ENCODE results near the gene PKMYT1.

PKMYT1 gene

DNA sequence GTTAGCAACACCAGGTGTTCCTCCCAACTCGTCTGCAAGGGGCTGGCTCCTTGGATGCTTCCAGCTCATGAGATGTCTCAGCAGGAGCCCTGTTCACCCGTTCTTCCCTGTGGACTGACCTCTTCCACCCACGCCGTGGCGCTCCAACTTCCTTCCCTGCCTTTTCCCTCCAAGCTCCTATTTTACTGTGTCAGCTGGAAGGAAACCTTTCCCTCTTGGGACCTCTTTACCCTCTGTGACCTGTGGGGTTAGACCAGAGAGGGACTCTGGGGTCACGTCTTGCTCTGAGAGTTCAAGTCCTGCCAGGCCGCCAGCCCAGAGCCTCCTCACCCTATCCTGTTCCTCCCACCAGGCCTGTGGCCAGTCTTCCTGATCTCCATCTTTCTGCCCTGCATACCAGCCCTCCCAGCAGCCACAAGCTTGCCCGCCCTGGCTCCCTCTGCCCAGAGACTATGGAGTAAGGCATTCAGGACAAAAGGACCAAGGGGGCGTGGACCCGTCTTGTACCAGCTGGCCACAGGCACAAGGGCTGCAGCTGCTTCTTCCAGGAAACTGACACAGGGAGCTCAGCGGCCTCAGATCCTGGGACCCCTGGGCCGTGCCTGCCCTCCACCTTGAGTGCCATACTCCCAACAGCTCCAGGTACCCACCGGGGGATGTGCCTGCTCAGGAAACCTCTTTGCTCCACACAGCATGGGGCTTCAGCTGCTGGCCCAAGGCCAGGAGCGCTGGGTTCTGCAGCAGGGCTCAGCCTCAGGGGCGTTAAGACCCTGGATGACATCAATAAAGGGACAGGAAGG lies 8.1 kb downstream of the PKMYT1 start:
- no peak for DNase-seq

DNA sequence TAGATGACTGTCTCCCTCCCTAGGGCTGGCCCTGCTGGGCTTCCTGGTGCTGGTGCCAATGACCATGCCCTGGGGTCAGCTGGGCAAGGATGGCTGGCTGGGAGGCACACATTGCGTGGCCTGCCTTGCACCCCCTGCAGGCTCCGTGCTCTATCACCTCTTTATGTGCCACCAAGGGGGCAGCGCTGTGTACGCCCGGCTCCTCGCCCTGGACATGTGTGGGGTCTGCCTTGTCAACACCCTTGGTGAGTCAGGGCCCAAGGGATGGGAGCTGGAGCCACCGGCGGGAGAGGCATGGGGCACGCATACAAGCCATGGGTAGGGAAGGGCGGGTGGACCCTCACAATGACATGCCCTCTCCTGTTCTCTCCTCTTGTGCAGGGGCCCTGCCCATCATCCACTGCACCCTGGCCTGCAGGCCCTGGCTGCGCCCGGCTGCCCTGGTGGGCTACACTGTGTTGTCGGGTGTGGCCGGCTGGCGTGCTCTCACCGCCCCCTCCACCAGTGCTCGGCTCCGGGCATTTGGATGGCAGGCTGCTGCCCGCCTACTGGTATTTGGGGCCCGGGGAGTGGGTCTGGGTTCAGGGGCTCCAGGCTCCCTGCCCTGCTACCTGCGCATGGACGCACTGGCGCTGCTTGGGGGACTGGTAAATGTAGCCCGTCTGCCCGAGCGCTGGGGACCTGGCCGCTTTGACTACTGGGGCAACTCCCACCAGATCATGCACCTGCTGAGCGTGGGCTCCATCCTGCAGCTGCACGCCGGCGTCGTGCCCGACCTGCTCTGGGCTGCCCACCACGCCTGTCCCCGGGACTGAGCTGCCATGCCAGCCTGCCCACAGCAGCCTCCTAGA lies 8.9 kb downstream of the PKMYT1 start:
- no peak for DNase-seq

- no peak for DNase-seq
Measured at GRCh38 chr16:2970563-2970962, 9.7 kb downstream of the PKMYT1 start.

DNA sequence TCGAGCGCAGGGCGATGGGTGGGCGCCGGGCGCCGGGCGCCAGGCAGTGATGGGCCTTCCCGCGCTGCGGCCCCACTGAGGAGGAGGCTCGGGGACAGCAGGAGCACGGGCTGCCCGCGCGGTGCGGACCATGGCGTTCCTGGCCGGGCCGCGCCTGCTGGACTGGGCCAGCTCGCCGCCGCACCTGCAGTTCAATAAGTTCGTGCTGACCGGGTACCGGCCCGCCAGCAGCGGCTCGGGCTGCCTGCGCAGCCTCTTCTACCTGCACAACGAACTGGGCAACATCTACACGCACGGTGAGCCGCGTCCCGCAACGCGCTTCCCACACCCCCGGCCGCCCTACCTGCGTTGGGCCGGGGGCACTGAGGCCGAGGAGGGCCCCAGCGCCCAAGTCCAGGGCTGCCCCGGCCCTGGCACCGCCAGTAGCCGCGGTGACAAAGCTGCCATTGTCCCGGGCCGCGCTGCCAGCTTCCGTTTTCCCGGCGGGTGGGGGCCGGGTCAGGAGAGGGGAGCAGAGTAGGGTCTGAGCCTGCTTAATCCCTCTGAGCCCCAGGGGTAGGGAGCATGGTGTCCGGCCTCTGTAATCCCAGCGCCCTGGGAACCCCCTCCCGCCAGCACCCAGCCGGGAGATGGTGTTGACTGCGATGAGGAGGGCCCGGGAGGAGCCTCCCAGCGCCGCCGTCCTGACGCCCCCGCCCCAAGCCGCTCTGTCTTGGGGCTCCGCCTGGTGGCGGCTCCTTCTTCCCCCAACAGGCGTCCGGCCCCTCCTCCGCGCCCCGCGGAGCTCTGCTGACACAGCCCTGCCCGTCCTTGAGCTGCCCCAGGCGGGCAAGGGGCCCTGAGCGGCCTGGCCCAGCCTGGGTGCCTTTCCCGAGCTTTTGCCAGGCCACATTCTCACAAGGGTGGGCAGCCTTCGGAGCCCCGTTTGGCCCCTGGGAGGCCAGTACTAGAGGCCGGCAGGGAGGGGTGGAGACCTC lies 10.4 kb downstream of the PKMYT1 start:
- peak; percentile 77 for DNase-seq

DNA sequence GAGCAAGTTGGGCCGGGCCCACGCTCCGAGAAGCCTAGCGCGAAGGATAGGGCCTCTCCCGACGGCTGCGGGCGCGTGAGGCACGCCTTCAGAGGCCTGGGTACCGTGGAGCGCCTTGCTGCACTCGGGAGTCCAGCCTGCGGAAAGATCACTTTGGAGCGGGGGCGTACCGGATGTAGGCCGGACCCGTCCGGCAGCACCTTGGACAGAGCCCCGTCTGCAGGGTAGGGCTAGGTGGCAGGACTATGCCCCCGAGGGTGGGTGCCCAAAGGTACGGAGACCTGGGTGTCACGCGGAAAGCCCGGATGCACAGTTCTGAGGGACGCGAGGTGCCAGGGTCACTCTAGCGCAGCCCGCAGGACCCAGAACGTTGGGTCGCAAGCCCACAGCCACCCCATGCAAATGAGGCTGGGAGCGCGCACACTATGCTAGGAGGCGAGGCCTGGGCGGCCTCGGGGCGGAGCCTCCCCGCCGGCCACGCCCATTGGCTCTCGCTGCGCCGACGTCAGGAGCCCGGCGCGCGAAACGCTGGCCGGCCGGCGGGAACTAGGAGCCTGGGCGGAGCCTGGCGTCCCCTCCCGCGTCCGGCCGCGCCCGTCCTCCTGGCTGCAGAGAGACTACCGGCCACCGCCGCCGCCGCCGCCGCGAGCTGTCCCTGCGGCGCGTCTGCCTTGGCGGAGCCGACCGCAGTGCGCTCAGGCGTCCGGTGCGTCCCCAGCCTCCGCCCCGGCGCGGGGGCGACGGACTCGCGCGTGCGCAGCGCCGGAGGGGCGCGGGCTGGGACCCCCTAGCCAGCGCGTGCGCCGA lies 11.3 kb downstream of the PKMYT1 start, which contains the start of gene PAQR4:
TSS of gene PAQR4 (plus strand) at position 611 of the 807 bp plus-strand sequence. CDS start 327 bp downstream, outside the sequence.
- DNase-seq = peak; percentile 95

DNA sequence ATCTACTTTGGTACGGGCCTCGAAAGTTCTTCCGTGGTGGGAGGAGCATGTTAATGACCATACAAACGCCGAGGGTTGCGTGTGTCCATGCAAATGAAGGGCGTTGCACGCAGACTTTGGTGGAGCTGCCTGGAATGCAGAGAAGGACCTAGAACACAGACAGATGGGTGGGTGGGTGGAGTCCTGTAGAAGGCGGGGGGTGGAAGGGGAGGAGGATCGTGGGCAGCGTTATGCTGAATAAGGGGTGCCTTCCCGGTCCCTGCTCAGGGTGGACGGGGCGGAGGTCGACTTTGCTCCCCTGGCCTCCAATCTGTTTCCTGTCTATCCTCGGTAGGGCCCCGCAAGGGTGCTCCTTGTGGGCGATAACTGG lies 11.9 kb downstream of the PKMYT1 start:
- no peak for DNase-seq

GRCh38 chr16:2967721-2968161 lies 12.5 kb downstream of the PKMYT1 start:
- no peak for DNase-seq

- no peak for DNase-seq
Measured at GRCh38 chr16:2967211-2967631, 13.0 kb downstream of the PKMYT1 start.

GRCh38 chr16:2966808-2967191 lies 13.4 kb downstream of the PKMYT1 start:
- DNase-seq = no peak

GRCh38 chr16:2966043-2966807 lies 14.0 kb downstream of the PKMYT1 start:
- DNase-seq = no peak

DNA sequence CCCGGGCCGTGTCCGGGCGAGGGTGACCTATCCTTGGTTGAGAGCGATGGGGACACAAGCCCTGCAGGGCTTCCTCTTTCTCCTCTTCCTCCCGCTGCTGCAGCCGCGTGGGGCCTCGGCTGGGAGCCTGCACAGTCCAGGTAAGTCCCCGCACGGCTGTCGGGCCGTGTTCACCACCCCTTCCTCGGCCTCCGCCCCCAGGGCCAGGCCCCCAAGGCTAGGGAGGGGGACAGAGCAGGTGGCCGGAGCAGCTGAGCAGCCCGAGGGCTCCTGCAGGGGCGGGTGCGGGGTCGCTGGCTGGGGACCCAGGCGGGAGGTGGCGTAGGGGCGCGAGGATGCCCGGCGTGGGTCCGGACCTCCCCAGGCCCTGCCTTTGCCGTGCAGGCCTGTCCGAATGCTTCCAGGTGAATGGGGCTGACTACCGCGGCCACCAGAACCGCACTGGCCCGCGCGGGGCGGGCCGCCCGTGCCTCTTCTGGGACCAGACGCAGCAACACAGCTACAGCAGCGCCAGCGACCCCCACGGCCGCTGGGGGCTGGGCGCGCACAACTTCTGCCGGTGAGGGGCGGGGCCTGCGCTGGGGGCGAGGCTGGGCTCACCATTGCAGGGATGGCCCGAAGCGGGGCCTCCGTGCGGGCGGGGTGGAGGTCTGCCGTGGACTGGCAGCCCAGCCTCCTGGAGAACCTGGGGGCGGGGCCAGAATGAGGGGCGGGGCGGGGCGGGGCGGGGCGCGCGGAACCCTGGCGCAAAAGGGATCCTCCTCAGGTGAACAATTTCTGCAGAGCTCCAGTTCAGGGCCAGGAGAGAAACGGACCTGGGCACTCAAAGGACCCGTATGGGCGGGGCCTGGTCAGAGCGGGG lies 15.5 kb downstream of the PKMYT1 start:
- DNase-seq = peak; percentile 98

- DNase-seq = peak; percentile 94
Measured at GRCh38 chr16:2963723-2964474, 16.3 kb downstream of the PKMYT1 start, which contains the start of gene KREMEN2. TSS of gene KREMEN2 (plus strand) at chr16:2964275. CDS start at chr16:2964521, 246 bp downstream.

DNA sequence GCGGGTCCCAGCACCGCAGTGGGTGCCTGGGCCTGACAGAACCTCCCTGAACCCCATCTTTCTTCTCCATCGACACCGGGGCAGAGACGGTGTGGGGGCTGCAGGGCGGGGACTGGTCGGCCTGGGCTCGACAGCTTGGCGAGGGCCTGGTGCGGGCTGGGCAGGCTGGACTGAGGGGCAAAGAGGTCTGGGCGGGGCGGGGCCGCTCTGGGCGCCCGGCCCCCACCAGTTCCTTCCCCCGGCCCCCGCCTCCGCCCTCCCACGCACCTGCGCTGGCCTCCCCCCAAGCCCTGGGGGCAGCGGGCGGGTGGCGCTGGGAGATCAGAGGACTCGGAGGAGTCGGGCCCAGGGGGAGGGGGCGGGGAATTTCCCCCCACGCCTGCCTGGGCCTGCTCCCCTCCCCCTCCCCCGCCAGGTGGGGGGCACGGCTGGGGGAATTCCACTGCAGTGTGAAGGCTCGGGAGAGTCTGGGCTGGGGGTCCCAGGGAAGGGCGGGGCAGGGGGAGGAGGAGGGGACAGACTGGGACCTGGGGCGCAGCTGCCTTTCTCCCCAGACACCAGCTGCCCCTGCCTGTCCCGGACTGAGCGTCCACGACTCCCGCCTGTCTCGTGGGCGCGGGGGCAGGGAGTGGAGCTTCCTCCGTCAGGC lies 17.0 kb downstream of the PKMYT1 start:
- no peak for DNase-seq

DNA sequence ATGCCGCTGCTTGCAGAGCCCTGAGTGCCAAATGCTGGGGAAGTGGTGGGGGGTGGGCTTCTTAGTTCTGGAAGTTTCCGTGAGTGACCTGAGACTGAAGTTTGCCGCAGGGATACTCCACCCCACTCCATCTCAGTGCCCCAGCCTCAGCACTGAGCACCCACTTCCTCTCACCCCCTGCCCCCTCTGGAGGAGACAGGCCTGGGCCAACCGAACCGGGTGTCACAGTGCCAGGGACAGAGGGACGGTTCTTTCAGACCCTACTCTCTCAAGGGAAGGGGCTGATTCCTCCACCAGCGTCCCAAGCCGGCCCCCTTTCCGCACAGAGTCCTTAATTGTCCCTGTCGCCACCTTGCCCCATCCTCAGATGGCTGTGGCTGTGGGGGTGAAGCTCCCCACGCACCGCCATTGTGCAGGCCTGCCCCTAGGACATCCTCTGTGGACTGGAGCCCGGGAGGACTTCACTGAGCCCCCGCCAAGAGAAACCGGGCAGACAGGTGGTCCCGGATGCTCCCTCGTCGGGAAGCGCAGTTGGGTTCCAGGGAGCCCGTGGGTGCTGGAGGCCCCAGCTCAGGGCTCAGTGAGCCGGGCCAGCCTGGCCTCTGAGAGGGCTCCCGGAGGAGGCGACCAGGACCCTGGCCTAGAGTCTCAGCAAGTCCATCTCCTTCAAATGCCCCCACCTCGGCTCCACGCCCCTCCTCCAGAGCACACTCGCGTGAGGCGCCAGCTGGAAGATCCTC lies 17.7 kb downstream of the PKMYT1 start:
- DNase-seq = no peak

GRCh38 chr16:2960183-2961010 lies 19.8 kb downstream of the PKMYT1 start:
- no peak for DNase-seq

- no peak for DNase-seq
Measured at GRCh38 chr16:2959206-2959605, 21.0 kb downstream of the PKMYT1 start.

- DNase-seq = no peak
Measured at GRCh38 chr16:2956579-2956956, 23.7 kb downstream of the PKMYT1 start.

All from 8988T (cell line).